Measurements from ENCODE around the gene RHOT1. TPM values are rescaled to one million over a fixed set of nuclear protein-coding genes. Genes with fewer than 3 reads are reported as not detected.
A peak's percentile ranks its signal among the peaks of the same experiment; 100 is the strongest.

RHOT1 gene
- total RNA-seq, 1 experiment from 2014 or later, result 33.3 TPM

- BruUV-seq (replicated peaks), result no TSS peak
- Histone ChIP-seq H3K27me3 (replicated peaks; ENCODE audit: control insufficient read depth, insufficient read depth, low read length) (no peaks in the 10 kb centered on the region), H3K9me3 (no peaks in the 10 kb centered on the region), H3K36me3 (ENCODE audit: control insufficient read depth, insufficient read depth, low read length) (no peaks in the 10 kb centered on the region), H3K4me1 (no peaks in the 10 kb centered on the region), H3K4me3 (ENCODE audit: low read depth, low read length) (no peak overlapping the region)
- DNase-seq, result no peak
- no peaks in the 10 kb centered on the region for H3K4me1 Mint-ChIP-seq (ENCODE audit: low read depth, unreplicated experiment)
- H3K27ac Mint-ChIP-seq (ENCODE audit: unreplicated experiment), result no peak overlapping the region
- TF ChIP-seq CTCF (IDR thresholded peaks at IDR 0.05; ENCODE audit: insufficient read depth in 1 of 2, low read depth in 1 of 2, low read length in 1 of 2, severe bottlenecking in 1 of 2, unreplicated experiment in 1 of 2), result no peak
- H3K9me3 Mint-ChIP-seq (ENCODE audit: unreplicated experiment), result no peaks in the 10 kb centered on the region
- CTCF ChIA-PET, result interaction anchor here (0.6 kb wide), 1 partner anchor 15 kb away, joined by 4 read pairs; no protein-coding TSS in a partner anchor
- no peak overlapping the region for H3K4me3 Mint-ChIP-seq (ENCODE audit: unreplicated experiment)
- no peaks in the 10 kb centered on the region for H3K36me3 Mint-ChIP-seq (ENCODE audit: insufficient read depth, unreplicated experiment)
- POLR2A ChIA-PET, result no interaction called here
- no peaks in the 10 kb centered on the region for H3K27me3 Mint-ChIP-seq (ENCODE audit: insufficient read depth, unreplicated experiment)
- intact Hi-C loops (cut with micrococcal nuclease; ENCODE audit: unreplicated experiment), result no loop called here
Measured at GRCh38 chr17:32241640-32242039, 99.3 kb downstream of the RHOT1 start.

GRCh38 chr17:32249475-32249874, 107.2 kb downstream of the RHOT1 start:
- Mint-ChIP-seq H3K27ac (ENCODE audit: unreplicated experiment) (no peak overlapping the region), H3K4me1 (ENCODE audit: low read depth, unreplicated experiment) (no peaks in the 10 kb centered on the region), H3K27me3 (ENCODE audit: insufficient read depth, unreplicated experiment) (no peaks in the 10 kb centered on the region), H3K9me3 (ENCODE audit: unreplicated experiment) (no peaks in the 10 kb centered on the region), H3K36me3 (ENCODE audit: insufficient read depth, unreplicated experiment) (no peaks in the 10 kb centered on the region), H3K4me3 (ENCODE audit: unreplicated experiment) (no peak overlapping the region)
- no peak overlapping the region for H3K4me3 ChIP-seq (ENCODE audit: low read depth, low read length)
- intact Hi-C loops (cut with micrococcal nuclease; ENCODE audit: unreplicated experiment), result no loop called here
- no peak for DNase-seq
- no peaks in the 10 kb centered on the region for H3K36me3 ChIP-seq (ENCODE audit: control insufficient read depth, insufficient read depth, low read length)
- CTCF ChIA-PET, result no interaction called here
- no TSS peak for BruUV-seq (replicated peaks)
- no peaks in the 10 kb centered on the region for H3K4me1 ChIP-seq
- no peaks in the 10 kb centered on the region for H3K27me3 ChIP-seq (replicated peaks; ENCODE audit: control insufficient read depth, insufficient read depth, low read length)
- no peaks in the 10 kb centered on the region for H3K9me3 ChIP-seq
- TF ChIP-seq CTCF (IDR thresholded peaks at IDR 0.05; ENCODE audit: insufficient read depth in 1 of 2, low read depth in 1 of 2, low read length in 1 of 2, severe bottlenecking in 1 of 2, unreplicated experiment in 1 of 2), result no peak
- POLR2A ChIA-PET, result no interaction called here

GRCh38 chr17:32253117-32253611, 110.9 kb downstream of the RHOT1 start:
- H3K4me1 ChIP-seq, result no peaks in the 10 kb centered on the region
- no TSS peak for BruUV-seq (replicated peaks)
- ChIA-PET CTCF (interaction anchor here (0.5 to 1.5 kb wide), 11 partner anchors 13 to 233 kb away, joined by 3 to 7 read pairs (median 5); partner anchors contain the start of gene PSMD11), POLR2A (no interaction called here)
- no peak overlapping the region for H3K27ac Mint-ChIP-seq (ENCODE audit: unreplicated experiment)
- peak; percentile 98 to 99 for TF ChIP-seq CTCF (IDR thresholded peaks at IDR 0.05; ENCODE audit: insufficient read depth in 1 of 2, low read depth in 1 of 2, low read length in 1 of 2, severe bottlenecking in 1 of 2, unreplicated experiment in 1 of 2)
- no peak overlapping the region for H3K4me3 ChIP-seq (ENCODE audit: low read depth, low read length)
- no peaks in the 10 kb centered on the region for H3K36me3 ChIP-seq (ENCODE audit: control insufficient read depth, insufficient read depth, low read length)
- peak; percentile 80 to 86 for DNase-seq
- no peak overlapping the region for H3K4me3 Mint-ChIP-seq (ENCODE audit: unreplicated experiment)
- H3K9me3 ChIP-seq, result no peaks in the 10 kb centered on the region
- no peaks in the 10 kb centered on the region for H3K9me3 Mint-ChIP-seq (ENCODE audit: unreplicated experiment)
- H3K4me1 Mint-ChIP-seq (ENCODE audit: low read depth, unreplicated experiment), result no peaks in the 10 kb centered on the region
- no peaks in the 10 kb centered on the region for H3K27me3 Mint-ChIP-seq (ENCODE audit: insufficient read depth, unreplicated experiment)
- no peaks in the 10 kb centered on the region for H3K36me3 Mint-ChIP-seq (ENCODE audit: insufficient read depth, unreplicated experiment)
- intact Hi-C loops (cut with micrococcal nuclease; ENCODE audit: unreplicated experiment), result loop anchor here (1.0 to 5.0 kb wide), 3 partner anchors 66 to 189 kb away; partner anchors contain the start of gene PSMD11
- no peaks in the 10 kb centered on the region for H3K27me3 ChIP-seq (replicated peaks; ENCODE audit: control insufficient read depth, insufficient read depth, low read length)

Measured in Caco-2 (cell line).